DMS 273 (cell line): ENCODE measurements around the gene CPOX.
"Not testable (repeated sequence)": the region's sequence is repeated elsewhere in the genome, so short reads cannot be mapped to it uniquely, and the experiment has no call there.

Experiments
- DNase-seq: peaks from one replicate; lab custom pipeline; 2025; ENCODE audit not compliant: unreplicated experiment; lab: John Stamatoyannopoulos, UW

The CPOX gene

GRCh38 chr3:98593046-98593936 lies at the start of gene CPOX:
Gene CPOX, minus strand, starts transcription at chr3:98593611. Its CDS starts 107 bp downstream, at chr3:98593504.
- DNase-seq, result peak; percentile 97

DNA sequence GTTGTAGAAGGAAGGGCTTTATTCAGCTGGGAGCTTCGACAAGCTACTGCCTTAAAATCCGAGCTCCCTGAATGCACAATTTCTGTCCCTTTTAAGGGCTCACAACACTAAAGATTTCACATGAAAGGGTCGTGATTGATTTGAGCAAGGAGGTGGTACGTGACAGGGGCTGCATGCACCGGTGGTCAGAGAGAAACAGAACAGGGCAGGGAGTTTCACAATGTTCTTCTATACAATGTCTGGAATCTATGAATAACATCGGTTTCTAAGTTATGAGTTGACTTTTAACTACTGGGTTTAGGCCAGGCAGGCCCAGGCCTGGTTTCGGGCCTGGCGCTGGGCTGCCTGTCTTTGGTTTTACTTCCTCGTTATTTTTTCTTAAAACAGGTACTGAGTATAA lies 49.4 kb upstream of the CPOX start:
- not testable (repeated sequence) for DNase-seq

- not testable (repeated sequence) for DNase-seq
These were observed 48.3 kb upstream of the CPOX start for GRCh38 chr3:98641756-98642155.

- not testable (repeated sequence) for DNase-seq
These were observed 45.1 kb upstream of the CPOX start for GRCh38 chr3:98638515-98638914.

GRCh38 chr3:98630416-98630815 lies 37.0 kb upstream of the CPOX start:
- DNase-seq, result no peak

- no peak for DNase-seq
These were observed 34.9 kb upstream of the CPOX start for GRCh38 chr3:98628317-98628716.

GRCh38 chr3:98626151-98626550 lies 32.7 kb upstream of the CPOX start:
- DNase-seq, result no peak

GRCh38 chr3:98623572-98624280 lies 30.3 kb upstream of the CPOX start:
- DNase-seq, result no peak

GRCh38 chr3:98617841-98618240 lies 24.4 kb upstream of the CPOX start:
- no peak for DNase-seq

- DNase-seq, result no peak
These were observed 20.2 kb upstream of the CPOX start for GRCh38 chr3:98613616-98614015.

DNA sequence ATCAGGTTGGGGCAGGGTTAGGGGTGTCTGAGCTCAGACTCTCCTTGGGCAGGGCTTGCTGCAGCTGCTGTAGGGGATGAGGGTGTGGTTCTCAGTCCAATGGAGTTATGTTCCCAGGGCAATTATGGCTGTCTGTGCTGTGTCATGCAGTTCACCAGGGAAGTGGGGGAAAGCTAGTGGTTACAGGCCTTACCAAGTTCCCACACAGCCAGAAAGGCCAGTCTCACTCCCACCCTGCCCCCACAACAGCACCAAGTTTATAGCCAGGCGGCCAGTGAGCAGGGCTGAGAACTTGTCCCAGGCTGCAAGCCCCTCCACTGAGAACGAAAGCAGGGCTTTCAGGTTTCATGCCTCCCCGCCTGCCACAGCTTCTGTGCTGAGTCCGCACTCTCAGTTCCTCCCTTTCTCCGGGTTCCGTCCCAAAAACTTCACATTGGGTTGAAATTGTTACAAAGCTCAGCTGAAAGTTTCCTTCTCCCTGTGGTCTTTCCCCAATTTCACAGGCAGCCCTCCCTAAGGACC lies 19.6 kb upstream of the CPOX start:
- no peak for DNase-seq

GRCh38 chr3:98612587-98612986 lies 19.2 kb upstream of the CPOX start:
- no peak for DNase-seq

GRCh38 chr3:98608029-98608428 lies 14.6 kb upstream of the CPOX start:
- no peak for DNase-seq

DNA sequence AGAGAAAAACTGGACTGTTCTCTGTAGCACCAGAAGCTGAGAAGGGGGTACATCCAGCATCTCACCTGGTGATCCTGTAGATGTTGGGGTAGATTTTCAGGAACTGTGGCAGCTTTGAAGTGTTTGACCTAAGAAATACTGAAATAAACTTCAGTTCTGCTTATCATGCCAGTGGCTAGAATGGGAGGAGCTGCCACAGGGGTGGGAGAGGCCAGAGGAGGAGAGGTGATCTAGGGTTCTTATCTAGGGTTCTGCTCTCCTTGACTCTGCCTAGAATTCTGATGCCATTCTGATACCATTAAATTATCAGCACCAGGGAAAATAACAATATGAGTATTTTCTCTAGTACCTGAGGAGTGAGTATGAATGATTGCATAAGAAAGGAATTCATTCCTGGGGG lies 10.2 kb upstream of the CPOX start:
- DNase-seq, result no peak

GRCh38 chr3:98602078-98602678 lies 8.8 kb upstream of the CPOX start:
- peak; percentile 89 for DNase-seq

GRCh38 chr3:98601180-98601579 lies 7.8 kb upstream of the CPOX start:
- DNase-seq, result no peak

DNA sequence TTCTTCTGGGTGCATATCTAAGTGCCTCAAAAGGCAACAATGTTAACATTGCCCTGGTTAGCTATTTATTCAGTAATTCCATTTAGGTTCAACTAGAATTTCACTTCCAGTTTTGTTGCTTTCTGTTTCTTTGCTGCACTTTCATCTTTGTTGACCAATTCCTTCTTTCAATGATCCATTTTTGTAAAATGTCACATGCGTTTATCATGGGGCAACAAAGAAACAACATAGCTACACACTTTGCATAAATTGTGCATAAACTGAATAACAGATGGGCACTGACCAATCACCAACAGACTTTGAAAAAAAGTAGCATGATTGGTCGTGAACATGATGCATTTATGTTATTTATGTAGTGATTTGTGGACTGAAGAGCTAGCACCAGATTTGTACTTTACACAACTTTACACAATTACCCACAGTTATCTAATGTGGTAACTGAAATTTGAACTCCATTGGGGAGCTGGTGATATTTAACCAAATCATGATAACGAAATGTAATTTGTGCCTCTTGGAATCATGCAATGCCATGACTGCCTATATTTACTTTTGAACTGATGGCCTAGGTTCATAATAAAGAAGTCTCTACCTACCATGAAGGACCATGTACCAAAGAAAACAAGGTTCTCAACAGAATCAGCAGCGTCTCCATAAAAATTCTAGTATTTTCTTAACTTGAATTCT lies 7.1 kb upstream of the CPOX start:
- no peak for DNase-seq

DNA sequence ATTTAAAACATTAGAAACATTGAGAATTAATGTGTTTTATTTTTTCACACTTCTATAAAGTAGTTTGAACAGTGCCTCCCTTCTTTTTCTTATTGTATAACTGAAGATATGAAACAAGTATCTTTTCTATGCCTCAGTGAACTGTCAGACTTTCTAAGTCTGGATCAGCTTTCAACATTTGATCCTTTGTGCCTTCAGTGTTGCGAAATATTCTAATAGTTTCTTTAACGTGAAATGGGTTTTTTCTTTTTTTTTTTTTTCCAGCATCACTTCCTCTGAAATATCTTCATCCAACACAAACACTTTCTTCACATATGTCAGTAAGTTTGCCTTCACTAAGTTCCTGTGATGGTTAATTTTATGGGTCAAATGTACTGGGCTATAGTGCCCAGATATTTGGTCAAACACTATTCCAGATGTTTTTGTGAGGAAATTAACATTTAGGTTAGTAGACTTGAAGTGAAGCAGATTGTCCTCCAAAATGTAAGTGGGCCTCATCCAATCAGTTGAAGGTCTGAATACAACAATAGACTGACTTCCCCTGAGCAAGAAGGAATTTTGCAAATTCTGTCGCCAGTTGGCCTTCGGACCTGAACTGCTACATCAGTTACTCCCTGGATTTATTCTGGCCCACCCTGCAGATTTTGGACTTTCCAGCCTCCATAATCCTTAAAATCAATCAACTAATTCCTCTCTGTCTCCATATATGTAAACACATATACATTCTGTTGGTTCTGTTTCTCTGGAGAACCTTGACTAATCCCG lies 6.4 kb upstream of the CPOX start:
- DNase-seq, result no peak

- no peak for DNase-seq
These were observed 5.1 kb upstream of the CPOX start for GRCh38 chr3:98598492-98598891.
